Measurements from ENCODE around the gene OTOG. TPM values are rescaled to one million over a fixed set of nuclear protein-coding genes. Genes with fewer than 3 reads are reported as not detected.

Gene OTOG
- total RNA-seq, 1 donor from 2014 or later = not detected

DNA sequence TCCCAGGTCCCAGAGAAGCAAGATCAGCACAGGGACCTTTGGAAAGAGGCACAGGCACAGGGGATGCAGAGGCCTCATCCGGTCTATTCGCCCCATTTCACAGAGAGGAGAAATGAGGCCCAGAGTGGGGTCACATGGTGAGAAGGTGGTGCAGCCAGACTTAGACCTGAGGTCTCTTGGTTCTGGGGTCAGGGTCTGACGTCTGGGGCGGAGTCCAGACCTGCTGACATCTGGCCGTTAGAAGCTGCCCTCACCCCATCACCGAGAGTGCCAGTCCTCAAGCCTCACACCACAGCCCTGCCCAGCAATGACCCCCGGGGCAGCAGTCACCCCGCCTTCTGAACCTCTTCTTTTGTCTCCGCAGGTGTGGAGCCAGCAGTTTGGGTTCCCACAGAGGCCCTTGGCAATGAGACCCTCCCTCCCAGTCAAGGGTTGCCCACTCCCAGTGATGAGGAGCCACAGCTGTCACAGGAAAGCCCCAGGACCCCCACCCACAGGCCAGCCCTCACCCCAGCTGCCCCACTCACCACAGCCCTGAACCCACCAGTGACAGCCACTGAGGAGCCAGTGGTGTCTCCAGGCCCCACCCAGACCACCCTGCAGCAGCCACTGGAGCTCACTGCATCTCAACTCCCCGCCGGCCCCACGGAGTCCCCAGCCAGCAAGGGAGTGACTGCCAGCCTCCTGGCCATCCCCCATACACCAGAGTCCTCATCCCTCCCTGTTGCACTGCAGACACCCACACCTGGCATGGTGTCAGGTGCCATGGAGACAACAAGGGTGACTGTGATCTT is 62.4 kb downstream of the OTOG start:
- no peak overlapping the region for H3K4me3 Mint-ChIP-seq
- TF ChIP-seq, protein P1, sequence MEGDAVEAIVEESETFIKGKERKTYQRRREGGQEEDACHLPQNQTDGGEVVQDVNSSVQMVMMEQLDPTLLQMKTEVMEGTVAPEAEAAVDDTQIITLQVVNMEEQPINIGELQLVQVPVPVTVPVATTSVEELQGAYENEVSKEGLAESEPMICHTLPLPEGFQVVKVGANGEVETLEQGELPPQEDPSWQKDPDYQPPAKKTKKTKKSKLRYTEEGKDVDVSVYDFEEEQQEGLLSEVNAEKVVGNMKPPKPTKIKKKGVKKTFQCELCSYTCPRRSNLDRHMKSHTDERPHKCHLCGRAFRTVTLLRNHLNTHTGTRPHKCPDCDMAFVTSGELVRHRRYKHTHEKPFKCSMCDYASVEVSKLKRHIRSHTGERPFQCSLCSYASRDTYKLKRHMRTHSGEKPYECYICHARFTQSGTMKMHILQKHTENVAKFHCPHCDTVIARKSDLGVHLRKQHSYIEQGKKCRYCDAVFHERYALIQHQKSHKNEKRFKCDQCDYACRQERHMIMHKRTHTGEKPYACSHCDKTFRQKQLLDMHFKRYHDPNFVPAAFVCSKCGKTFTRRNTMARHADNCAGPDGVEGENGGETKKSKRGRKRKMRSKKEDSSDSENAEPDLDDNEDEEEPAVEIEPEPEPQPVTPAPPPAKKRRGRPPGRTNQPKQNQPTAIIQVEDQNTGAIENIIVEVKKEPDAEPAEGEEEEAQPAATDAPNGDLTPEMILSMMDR (IDR thresholded peaks at IDR 0.05) = no peak
- CTCF ChIA-PET = no interaction called here
- H3K9me3 Mint-ChIP-seq = no peaks in the 10 kb centered on the region
- no peaks in the 10 kb centered on the region for H3K36me3 Mint-ChIP-seq (ENCODE audit: low read depth)
- POLR2A ChIA-PET = no interaction called here
- H3K27me3 Mint-ChIP-seq = peaks cover 2% of the 10 kb centered on the region
- no peak for DNase-seq
- H3K27ac Mint-ChIP-seq = no peak overlapping the region
- intact Hi-C loops (cut with micrococcal nuclease) = no loop called here
- H3K4me1 Mint-ChIP-seq = no peaks in the 10 kb centered on the region
- ATAC-seq (ENCODE audit: low read depth) = no peak

DNA sequence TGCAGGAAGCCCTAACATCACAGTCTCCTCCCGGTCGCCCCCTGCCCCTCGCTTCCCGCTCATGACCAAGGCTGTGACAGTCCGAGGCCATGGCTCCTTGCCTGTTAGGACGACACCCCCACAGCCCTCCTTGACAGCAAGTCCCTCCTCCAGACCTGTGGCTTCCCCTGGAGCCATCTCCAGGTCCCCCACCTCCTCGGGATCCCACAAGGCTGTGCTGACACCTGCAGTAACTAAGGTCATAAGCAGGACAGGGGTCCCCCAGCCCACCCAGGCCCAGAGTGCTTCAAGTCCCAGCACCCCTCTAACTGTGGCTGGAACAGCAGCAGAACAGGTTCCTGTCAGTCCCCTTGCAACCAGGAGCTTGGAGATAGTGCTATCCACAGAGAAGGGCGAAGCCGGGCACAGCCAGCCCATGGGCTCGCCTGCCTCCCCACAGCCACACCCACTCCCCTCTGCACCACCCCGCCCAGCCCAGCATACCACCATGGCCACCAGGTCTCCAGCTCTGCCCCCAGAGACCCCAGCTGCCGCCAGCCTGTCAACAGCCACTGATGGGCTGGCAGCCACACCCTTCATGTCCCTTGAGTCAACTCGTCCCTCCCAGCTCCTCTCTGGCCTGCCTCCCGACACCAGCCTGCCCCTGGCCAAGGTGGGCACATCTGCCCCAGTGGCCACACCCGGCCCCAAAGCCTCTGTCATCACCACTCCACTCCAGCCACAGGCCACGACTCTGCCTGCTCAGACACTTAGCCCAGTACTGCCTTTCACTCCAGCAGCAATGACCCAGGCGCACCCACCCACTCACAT is 63.2 kb downstream of the OTOG start:
- H3K9me3 Mint-ChIP-seq = no peaks in the 10 kb centered on the region
- ChIA-PET POLR2A (no interaction called here), CTCF (no interaction called here)
- intact Hi-C loops (cut with micrococcal nuclease) = no loop called here
- no peak overlapping the region for H3K27ac Mint-ChIP-seq
- peaks cover 2% of the 10 kb centered on the region for H3K27me3 Mint-ChIP-seq
- ATAC-seq (ENCODE audit: low read depth) = no peak
- H3K36me3 Mint-ChIP-seq (ENCODE audit: low read depth) = no peaks in the 10 kb centered on the region
- TF ChIP-seq, protein P1 (IDR thresholded peaks at IDR 0.05) = no peak
- H3K4me1 Mint-ChIP-seq = no peaks in the 10 kb centered on the region
- no peak overlapping the region for H3K4me3 Mint-ChIP-seq
- no peak for DNase-seq

DNA sequence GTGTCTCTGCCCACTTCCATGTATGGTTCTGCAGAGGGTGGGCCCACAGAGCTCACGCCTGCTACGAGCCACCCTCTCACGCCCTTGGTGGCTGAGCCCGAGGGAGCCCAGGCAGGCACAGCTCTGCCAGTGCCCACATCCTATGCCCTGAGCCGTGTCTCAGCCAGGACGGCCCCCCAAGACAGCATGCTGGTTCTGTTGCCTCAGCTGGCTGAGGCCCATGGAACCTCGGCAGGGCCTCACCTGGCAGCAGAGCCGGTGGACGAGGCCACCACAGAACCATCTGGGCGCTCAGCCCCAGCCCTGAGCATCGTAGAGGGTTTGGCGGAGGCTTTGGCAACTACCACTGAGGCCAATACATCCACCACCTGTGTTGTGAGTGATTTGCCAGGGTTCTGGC is 64.0 kb downstream of the OTOG start:
- no peaks in the 10 kb centered on the region for H3K9me3 Mint-ChIP-seq
- POLR2A ChIA-PET = no interaction called here
- TF ChIP-seq, protein P1 (IDR thresholded peaks at IDR 0.05) = no peak
- peaks cover 2% of the 10 kb centered on the region for H3K27me3 Mint-ChIP-seq
- H3K27ac Mint-ChIP-seq = no peak overlapping the region
- no peak overlapping the region for H3K4me3 Mint-ChIP-seq
- ATAC-seq (ENCODE audit: low read depth) (no peak), DNase-seq (no peak)
- CTCF ChIA-PET = no interaction called here
- intact Hi-C loops (cut with micrococcal nuclease) = no loop called here
- H3K36me3 Mint-ChIP-seq (ENCODE audit: low read depth) = no peaks in the 10 kb centered on the region
- no peaks in the 10 kb centered on the region for H3K4me1 Mint-ChIP-seq

DNA sequence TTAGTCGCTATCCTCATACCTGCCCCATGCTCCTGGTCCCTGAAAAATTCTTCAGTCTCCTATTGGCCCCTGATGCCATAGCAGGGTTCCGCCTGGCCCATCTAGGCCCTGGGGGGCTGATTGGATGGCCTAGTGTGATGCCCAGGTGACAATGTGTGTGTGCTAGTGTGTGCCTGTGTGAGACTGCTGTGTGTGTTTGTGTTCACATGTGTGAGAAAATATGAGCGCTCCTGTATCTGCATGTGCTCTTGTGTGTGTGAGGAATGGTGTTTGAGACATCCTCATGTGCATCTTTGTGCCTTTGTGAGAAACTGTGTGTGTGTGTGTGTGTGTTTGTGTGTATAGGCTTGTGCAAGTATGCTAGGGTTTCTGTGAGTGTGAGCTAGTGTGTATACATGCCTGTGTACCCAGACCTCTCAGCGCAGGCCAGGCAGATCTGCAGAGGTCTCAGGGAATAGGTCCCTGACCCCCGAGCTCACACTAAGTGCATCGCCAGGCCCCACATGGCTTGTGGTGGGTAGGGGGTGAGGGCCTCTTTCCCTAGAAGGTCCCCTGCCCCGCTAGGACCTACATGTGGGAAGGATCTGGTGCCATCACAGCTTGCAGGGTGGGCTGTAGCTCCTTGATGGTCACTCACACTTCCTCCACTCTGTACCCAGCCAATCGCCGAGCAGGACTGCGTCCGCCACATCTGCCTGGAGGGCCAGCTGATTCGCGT is 64.6 kb downstream of the OTOG start:
- ChIA-PET CTCF (interaction anchor here (1.0 kb wide), 1 partner anchor 10 kb away, joined by 3 read pairs; no protein-coding TSS in a partner anchor), POLR2A (no interaction called here)
- TF ChIP-seq, protein P1 (IDR thresholded peaks at IDR 0.05) = no peak
- intact Hi-C loops (cut with micrococcal nuclease) = no loop called here
- Mint-ChIP-seq H3K4me3 (no peak overlapping the region), H3K27ac (no peak overlapping the region), H3K4me1 (no peaks in the 10 kb centered on the region), H3K27me3 (peaks cover 6% of the 10 kb centered on the region), H3K9me3 (no peaks in the 10 kb centered on the region), H3K36me3 (ENCODE audit: low read depth) (no peaks in the 10 kb centered on the region)
- no peak for ATAC-seq (ENCODE audit: low read depth)
- no peak for DNase-seq

All from activated B cell treated with CpG ODN at 0.5 μM for 24 hours (primary cell).